ENCODE results near the gene BICC1.

DNA sequence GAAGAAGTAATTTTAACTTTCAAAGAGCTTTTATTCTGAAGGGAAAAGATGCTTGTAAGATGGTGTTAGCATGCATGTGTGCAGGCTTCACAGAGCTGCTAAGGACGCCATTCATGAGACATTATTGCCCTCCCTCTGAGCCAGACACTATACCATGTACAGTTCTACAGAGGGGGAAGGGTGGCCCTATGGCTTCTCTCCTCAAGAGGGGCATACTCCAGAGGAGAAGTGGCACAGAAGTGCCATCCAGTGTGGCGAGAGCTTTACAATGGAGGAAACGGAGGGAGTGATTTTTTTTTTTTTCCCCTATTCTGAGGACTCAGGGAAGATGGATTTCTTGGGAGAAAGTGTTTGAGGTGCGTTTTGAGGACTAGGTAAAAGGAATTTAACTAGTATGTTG lies 119.5 kb downstream of the BICC1 start:
- no peak for TF ChIP-seq CHD1 (IDR thresholded peaks at IDR 0.05; ENCODE audit: low read depth, low read length)
- TF ChIP-seq, protein P1, sequence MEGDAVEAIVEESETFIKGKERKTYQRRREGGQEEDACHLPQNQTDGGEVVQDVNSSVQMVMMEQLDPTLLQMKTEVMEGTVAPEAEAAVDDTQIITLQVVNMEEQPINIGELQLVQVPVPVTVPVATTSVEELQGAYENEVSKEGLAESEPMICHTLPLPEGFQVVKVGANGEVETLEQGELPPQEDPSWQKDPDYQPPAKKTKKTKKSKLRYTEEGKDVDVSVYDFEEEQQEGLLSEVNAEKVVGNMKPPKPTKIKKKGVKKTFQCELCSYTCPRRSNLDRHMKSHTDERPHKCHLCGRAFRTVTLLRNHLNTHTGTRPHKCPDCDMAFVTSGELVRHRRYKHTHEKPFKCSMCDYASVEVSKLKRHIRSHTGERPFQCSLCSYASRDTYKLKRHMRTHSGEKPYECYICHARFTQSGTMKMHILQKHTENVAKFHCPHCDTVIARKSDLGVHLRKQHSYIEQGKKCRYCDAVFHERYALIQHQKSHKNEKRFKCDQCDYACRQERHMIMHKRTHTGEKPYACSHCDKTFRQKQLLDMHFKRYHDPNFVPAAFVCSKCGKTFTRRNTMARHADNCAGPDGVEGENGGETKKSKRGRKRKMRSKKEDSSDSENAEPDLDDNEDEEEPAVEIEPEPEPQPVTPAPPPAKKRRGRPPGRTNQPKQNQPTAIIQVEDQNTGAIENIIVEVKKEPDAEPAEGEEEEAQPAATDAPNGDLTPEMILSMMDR (conservative IDR thresholded peaks at IDR 0.05; ENCODE audit: low read depth, low read length) = no peak
- TF ChIP-seq RFX5 (IDR thresholded peaks at IDR 0.05; ENCODE audit: low read depth, low read length) = no peak
- TF ChIP-seq, protein P2, sequence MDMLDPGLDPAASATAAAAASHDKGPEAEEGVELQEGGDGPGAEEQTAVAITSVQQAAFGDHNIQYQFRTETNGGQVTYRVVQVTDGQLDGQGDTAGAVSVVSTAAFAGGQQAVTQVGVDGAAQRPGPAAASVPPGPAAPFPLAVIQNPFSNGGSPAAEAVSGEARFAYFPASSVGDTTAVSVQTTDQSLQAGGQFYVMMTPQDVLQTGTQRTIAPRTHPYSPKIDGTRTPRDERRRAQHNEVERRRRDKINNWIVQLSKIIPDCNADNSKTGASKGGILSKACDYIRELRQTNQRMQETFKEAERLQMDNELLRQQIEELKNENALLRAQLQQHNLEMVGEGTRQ (IDR thresholded peaks at IDR 0.05; ENCODE audit: low read depth, low read length) = no peak
- TF ChIP-seq MAFK (IDR thresholded peaks at IDR 0.05; ENCODE audit: low read depth, low read length) = no peak
- no peak for TF ChIP-seq POLR2A (IDR thresholded peaks at IDR 0.05; ENCODE audit: low read depth, low read length)
- no peak for TF ChIP-seq SMC3 (IDR thresholded peaks at IDR 0.05; ENCODE audit: low read depth, low read length)
- no peak for TF ChIP-seq MAZ (IDR thresholded peaks at IDR 0.05; ENCODE audit: borderline replicate concordance, low read depth, low read length)
- no peak for TF ChIP-seq MXI1 (IDR thresholded peaks at IDR 0.05; ENCODE audit: borderline replicate concordance, low read depth, low read length)
- TF ChIP-seq NFE2L2 (IDR thresholded peaks at IDR 0.05; ENCODE audit: low read depth, low read length) = no peak
- TF ChIP-seq RAD21 (IDR thresholded peaks at IDR 0.05; ENCODE audit: low read length) = no peak
- no peak for TF ChIP-seq BHLHE40 (IDR thresholded peaks at IDR 0.05; ENCODE audit: low read depth, low read length)
- TF ChIP-seq RCOR1 (IDR thresholded peaks at IDR 0.05; ENCODE audit: insufficient replicate concordance, low read length) = no peak

Measured in IMR-90 (cell line).